K562 (cell line): ENCODE results near the gene HSDL1. TPM values are rescaled to one million over a fixed set of nuclear protein-coding genes. Genes with fewer than 3 reads are reported as not detected.

Experiments used
- CBFA2T3 ChIP-seq: fragments of 450-650 bp; IDR thresholded peaks from 2 replicates; pipeline ENCODE4 v1.6.1; 2017
- EGR1 ChIP-seq: fragments of 450-650 bp; conservative IDR thresholded peaks from 2 replicates; pipeline ENCODE4 v1.6.1; 2017; ENCODE audit warnings: mild to moderate bottlenecking
- ETS2 ChIP-seq: IDR thresholded peaks from 2 replicates; pipeline ENCODE4 v1.6.1; 2016; ENCODE audit warnings: borderline replicate concordance, missing genetic modification characterization, mild to moderate bottlenecking, moderate library complexity, missing compliant biosample characterization; ENCODE audit not compliant: poor library complexity, severe bottlenecking
- FOXM1 ChIP-seq, 2 experiments: fragments of 450-650 bp in 1 of 2; sonication (generic) in 1 of 2; formaldehyde crosslinking in 1 of 2; IDR thresholded peaks; 2 replicates each; pipeline versions ENCODE4 v1.6.1 to v1.9.0; 2017 to 2022; ENCODE audit warnings: low read depth in 2 of 2, mild to moderate bottlenecking in 2 of 2, missing genetic modification reagents in 1 of 2, moderate library complexity in 1 of 2
- GTF2A2 ChIP-seq: IDR thresholded peaks from 2 replicates; pipeline ENCODE4 v1.6.1; 2016; ENCODE audit warnings: mild to moderate bottlenecking, missing genetic modification characterization, missing compliant biosample characterization
- LARP7 ChIP-seq: fragments of 450-650 bp; IDR thresholded peaks from 2 replicates; pipeline ENCODE4 v1.6.1; 2016
- NRF1 ChIP-seq, 2 experiments: fragments of 450-650 bp; IDR thresholded peaks in 1 of 2; conservative IDR thresholded peaks in 1 of 2; 2 replicates each; pipeline ENCODE4 v1.6.1; 2014; ENCODE audit warnings: mild to moderate bottlenecking in 2 of 2
- SAFB ChIP-seq: fragments of 200-400 bp; formaldehyde crosslinking; IDR thresholded peaks from 2 replicates; pipeline ENCODE4 v1.6.1; 2017; ENCODE audit warnings: low read depth, low read length, borderline replicate concordance
- SAP30 ChIP-seq: fragments of 200-600 bp; sonication (generic); IDR thresholded peaks from 2 replicates; pipeline ENCODE4 v1.6.1; 2012; ENCODE audit warnings: borderline replicate concordance, low read depth, mild to moderate bottlenecking, moderate library complexity, low read length, control low read depth, inconsistent platforms; ENCODE audit not compliant: insufficient read depth, poor library complexity, severe bottlenecking
- SMARCE1 ChIP-seq: fragments of 450-650 bp; IDR thresholded peaks from 2 replicates; pipeline ENCODE4 v1.7.1; 2016; ENCODE audit warnings: mild to moderate bottlenecking
- TCFL5 ChIP-seq: fragments of 250-450 bp; sonication (Bioruptor Pico); conservative IDR thresholded peaks from 2 replicates; pipeline ENCODE4 v1.6.1; 2021; ENCODE audit warnings: mild to moderate bottlenecking, moderate library complexity, matching md5 sums
- ZC3H8 ChIP-seq: fragments of 450-650 bp; IDR thresholded peaks from 2 replicates; pipeline ENCODE4 v1.6.1; 2017
- ZNF121 ChIP-seq: sonication (generic); formaldehyde crosslinking; conservative IDR thresholded peaks from 2 replicates; pipeline ENCODE4 v1.8.0; 2022; ENCODE audit warnings: missing genetic modification reagents
- polyA plus RNA-seq, 8 experiments: library from polyadenylated mRNA; depleted of rRNA in 4 of 8; stranded (reverse) in 5 of 8; unstranded in 3 of 8; fragments of >200 nt; fragmentation: Nextera tagmentation in 2 of 8; fragmentation: Illumina TruSeq in 1 of 8; extraction: Ambion mirVana in 2 of 8; extraction: Trizol in 1 of 8; gene quantifications; 2 replicates each; pipeline versions ENCODE4 v1.2.1 to v1.2.3, GENCODE V29; 2011 to 2014; ENCODE audit warnings: inconsistent platforms in 1 of 8, missing spikeins in 1 of 8
- total RNA-seq, 7 experiments: library from RNA; depleted of rRNA in 6 of 7; stranded (reverse); fragments of >200 nt in 6 of 7; fragmentation: Illumina TruSeq in 2 of 7; extraction: Trizol in 2 of 7; gene quantifications; 2 replicates each; pipeline versions ENCODE4 v1.2.1 to v1.2.3, GENCODE V29; 2011 to 2021; ENCODE audit warnings: low replicate concordance in 1 of 7
- TF ChIP-seq, protein P1 (sequence below), 2 experiments: fragments of 250-450 bp in 1 of 2; fragments of 450-650 bp in 1 of 2; sonication (Bioruptor Pico) in 1 of 2; IDR thresholded peaks; 2 replicates each; pipeline versions ENCODE4 v1.6.1 to v1.8.0; 2016 to 2021; ENCODE audit warnings: mild to moderate bottlenecking in 2 of 2, moderate library complexity in 2 of 2, missing compliant biosample characterization in 1 of 2, missing genetic modification characterization in 1 of 2
- TF ChIP-seq, protein P2 (sequence below): fragments of 250-450 bp; sonication (Bioruptor Pico); IDR thresholded peaks from 2 replicates; pipeline ENCODE4 v1.9.0; 2021; ENCODE audit warnings: mild to moderate bottlenecking
- TF ChIP-seq, protein P3 (sequence below), 2 experiments: fragments of 450-650 bp in 1 of 2; sonication (generic) in 1 of 2; formaldehyde crosslinking in 1 of 2; IDR thresholded peaks in 1 of 2; conservative IDR thresholded peaks in 1 of 2; 2 replicates each; pipeline versions ENCODE4 v1.6.1 to v1.8.1; 2016 to 2023; ENCODE audit warnings: mild to moderate bottlenecking in 2 of 2, moderate library complexity in 2 of 2, inconsistent platforms in 1 of 2, missing genetic modification reagents in 1 of 2
- TF ChIP-seq, protein P4 (sequence below): fragments of 250-450 bp; sonication (Bioruptor Pico); IDR thresholded peaks from 2 replicates; pipeline ENCODE4 v1.4.0; 2020; ENCODE audit warnings: mild to moderate bottlenecking, moderate library complexity
- TF ChIP-seq, protein P5 (sequence below): fragments of 250-450 bp; sonication (Bioruptor Pico); IDR thresholded peaks from 2 replicates; pipeline ENCODE4 v1.6.1; 2021; ENCODE audit warnings: mild to moderate bottlenecking
- TF ChIP-seq, protein P6 (sequence below): fragments of 450-650 bp; IDR thresholded peaks from 2 replicates; pipeline ENCODE4 v1.6.1; 2016

The HSDL1 gene
- total and polyA plus RNA-seq, 9 of the 15 experiments (the other 6 are each of a cell fraction or from before 2014, with no cell fraction given), result 14.8 to 41.2 (median 27.7) TPM

DNA sequence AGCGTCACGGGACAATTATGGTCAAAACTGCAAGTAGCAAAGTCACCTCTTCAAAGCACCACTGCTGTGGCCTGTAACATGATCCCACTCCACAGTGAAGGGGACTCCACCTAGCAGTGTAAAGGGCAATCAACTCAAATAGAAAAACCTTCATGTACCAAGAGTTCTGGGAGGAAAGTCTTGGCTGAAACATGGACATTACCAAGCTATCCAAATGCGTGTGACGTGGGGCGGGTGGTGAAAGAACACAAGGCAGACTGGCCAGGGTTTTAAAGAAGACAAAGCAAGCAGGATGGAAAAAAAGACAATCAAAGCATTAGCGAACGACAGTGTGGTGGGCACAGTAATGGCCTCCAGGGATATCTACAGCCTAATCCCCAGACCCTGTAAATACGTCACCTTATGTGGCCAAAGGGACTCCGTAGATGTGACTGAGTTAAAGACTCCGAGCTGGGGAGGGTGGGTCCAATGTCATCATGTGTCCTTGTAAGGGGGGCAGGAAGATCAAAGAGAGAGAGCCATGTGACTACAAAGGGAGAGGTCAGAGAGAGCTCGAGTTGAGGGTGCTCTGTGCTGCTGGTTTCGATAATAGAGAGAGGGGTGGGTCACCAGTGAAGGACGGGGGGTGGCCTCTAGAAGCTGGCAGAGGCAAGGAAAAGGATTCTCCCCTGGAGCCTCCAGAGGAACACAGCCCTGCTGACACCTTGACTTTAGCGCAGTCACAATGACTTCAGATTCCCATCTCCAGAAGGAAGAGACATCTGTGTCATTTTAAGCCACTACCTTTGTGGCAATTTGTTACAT is 6.0 kb downstream of the HSDL1 start (continued):
- no peak for TF ChIP-seq SAFB
- no peak; the same call in 1 of the 2 replicates for TF ChIP-seq SMARCE1
- TF ChIP-seq, protein P1, sequence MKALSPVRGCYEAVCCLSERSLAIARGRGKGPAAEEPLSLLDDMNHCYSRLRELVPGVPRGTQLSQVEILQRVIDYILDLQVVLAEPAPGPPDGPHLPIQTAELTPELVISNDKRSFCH (CRISPR knock-in tag; IDR thresholded peaks at IDR 0.05), result no peak
- TF ChIP-seq, protein P1 (tag; IDR thresholded peaks at IDR 0.05), result peak; percentile 91; the same call in 1 of the 2 replicates
- TF ChIP-seq SAP30, result no peak
- TF ChIP-seq, protein P2, sequence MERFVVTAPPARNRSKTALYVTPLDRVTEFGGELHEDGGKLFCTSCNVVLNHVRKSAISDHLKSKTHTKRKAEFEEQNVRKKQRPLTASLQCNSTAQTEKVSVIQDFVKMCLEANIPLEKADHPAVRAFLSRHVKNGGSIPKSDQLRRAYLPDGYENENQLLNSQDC (CRISPR knock-in tag), result no peak
- TF ChIP-seq LARP7, result peak; percentile 7; the same call in 1 of the 2 replicates
- peak; percentile 27 to 45; a peak in 2 of 4 replicates for TF ChIP-seq NRF1 (conservative IDR thresholded peaks at IDR 0.05 in 1 of 2, IDR thresholded peaks at IDR 0.05 in 1 of 2)
- TF ChIP-seq, protein P3, sequence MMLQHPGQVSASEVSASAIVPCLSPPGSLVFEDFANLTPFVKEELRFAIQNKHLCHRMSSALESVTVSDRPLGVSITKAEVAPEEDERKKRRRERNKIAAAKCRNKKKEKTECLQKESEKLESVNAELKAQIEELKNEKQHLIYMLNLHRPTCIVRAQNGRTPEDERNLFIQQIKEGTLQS (IDR thresholded peaks at IDR 0.05), result peak; percentile 93
- TF ChIP-seq, protein P3 (CRISPR knock-in tag; conservative IDR thresholded peaks at IDR 0.05), result no peak; the same call in 1 of the 2 replicates
- no peak for TF ChIP-seq EGR1
- TF ChIP-seq FOXM1 (IDR thresholded peaks at IDR 0.05; ENCODE audit: low read depth), result 0 out of 2 replicates have a peak, but pooled peaks have one; percentile 45
- no peak for TF ChIP-seq FOXM1 (CRISPR knock-in tag; IDR thresholded peaks at IDR 0.05; ENCODE audit: low read depth)
- no peak for TF ChIP-seq ZC3H8
- no peak for TF ChIP-seq ETS2 (tag)
- TF ChIP-seq, protein P4, sequence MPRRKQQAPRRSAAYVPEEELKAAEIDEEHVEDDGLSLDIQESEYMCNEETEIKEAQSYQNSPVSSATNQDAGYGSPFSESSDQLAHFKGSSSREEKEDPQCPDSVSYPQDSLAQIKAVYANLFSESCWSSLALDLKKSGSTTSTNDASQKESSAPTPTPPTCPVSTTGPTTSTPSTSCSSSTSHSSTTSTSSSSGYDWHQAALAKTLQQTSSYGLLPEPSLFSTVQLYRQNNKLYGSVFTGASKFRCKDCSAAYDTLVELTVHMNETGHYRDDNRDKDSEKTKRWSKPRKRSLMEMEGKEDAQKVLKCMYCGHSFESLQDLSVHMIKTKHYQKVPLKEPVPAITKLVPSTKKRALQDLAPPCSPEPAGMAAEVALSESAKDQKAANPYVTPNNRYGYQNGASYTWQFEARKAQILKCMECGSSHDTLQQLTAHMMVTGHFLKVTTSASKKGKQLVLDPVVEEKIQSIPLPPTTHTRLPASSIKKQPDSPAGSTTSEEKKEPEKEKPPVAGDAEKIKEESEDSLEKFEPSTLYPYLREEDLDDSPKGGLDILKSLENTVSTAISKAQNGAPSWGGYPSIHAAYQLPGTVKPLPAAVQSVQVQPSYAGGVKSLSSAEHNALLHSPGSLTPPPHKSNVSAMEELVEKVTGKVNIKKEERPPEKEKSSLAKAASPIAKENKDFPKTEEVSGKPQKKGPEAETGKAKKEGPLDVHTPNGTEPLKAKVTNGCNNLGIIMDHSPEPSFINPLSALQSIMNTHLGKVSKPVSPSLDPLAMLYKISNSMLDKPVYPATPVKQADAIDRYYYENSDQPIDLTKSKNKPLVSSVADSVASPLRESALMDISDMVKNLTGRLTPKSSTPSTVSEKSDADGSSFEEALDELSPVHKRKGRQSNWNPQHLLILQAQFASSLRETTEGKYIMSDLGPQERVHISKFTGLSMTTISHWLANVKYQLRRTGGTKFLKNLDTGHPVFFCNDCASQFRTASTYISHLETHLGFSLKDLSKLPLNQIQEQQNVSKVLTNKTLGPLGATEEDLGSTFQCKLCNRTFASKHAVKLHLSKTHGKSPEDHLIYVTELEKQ, result 0 out of 2 replicates have a peak, but pooled peaks have one; percentile 29
- TF ChIP-seq, protein P5, sequence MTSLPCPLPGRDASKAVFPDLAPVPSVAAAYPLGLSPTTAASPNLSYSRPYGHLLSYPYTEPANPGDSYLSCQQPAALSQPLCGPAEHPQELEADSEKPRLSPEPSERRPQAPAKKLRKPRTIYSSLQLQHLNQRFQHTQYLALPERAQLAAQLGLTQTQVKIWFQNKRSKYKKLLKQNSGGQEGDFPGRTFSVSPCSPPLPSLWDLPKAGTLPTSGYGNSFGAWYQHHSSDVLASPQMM (CRISPR knock-in tag), result no peak
- no peak for TF ChIP-seq TCFL5 (CRISPR knock-in tag)
- peak; percentile 53 for TF ChIP-seq CBFA2T3
- no peak for TF ChIP-seq GTF2A2 (tag)
- TF ChIP-seq ZNF121 (CRISPR knock-in tag), result no peak
- TF ChIP-seq, protein P6, sequence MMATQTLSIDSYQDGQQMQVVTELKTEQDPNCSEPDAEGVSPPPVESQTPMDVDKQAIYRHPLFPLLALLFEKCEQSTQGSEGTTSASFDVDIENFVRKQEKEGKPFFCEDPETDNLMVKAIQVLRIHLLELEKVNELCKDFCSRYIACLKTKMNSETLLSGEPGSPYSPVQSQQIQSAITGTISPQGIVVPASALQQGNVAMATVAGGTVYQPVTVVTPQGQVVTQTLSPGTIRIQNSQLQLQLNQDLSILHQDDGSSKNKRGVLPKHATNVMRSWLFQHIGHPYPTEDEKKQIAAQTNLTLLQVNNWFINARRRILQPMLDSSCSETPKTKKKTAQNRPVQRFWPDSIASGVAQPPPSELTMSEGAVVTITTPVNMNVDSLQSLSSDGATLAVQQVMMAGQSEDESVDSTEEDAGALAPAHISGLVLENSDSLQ, result peak; percentile 62
